Smooth muscle cell (in vitro differentiated cells): ENCODE data around the gene CBX2. TPM values are rescaled to one million over a fixed set of nuclear protein-coding genes. Genes with fewer than 3 reads are reported as not detected.

Source experiments
- DNase-seq: peaks from one replicate; lab custom pipeline; 2025; ENCODE audit not compliant: unreplicated experiment; lab: John Stamatoyannopoulos, UW
- H2AFZ ChIP-seq: fragments of 200-600 bp; sonication (generic); 2 replicates; pipeline ENCODE4 v1.6.0; 2016; ENCODE audit warnings: antibody characterized with exemption, low read depth, mild to moderate bottlenecking
- H3F3A ChIP-seq: fragments of 200-600 bp; sonication (generic); 2 replicates; pipeline ENCODE4 v1.6.0; 2017; ENCODE audit warnings: antibody characterized with exemption, low read depth
- H3K27ac ChIP-seq: fragments of 200-600 bp; sonication (generic); 2 replicates; pipeline ENCODE4 v1.5.1; 2016; ENCODE audit warnings: low read depth, mild to moderate bottlenecking
- H3K27me3 ChIP-seq: fragments of 200-600 bp; sonication (generic); 2 replicates; pipeline ENCODE4 v1.6.1; 2016; ENCODE audit warnings: low read depth, mild to moderate bottlenecking
- H3K36me3 ChIP-seq: fragments of 200-600 bp; sonication (generic); 2 replicates; pipeline ENCODE4 v1.5.1; 2016; ENCODE audit warnings: low read depth
- H3K4me1 ChIP-seq: fragments of 200-600 bp; sonication (generic); 2 replicates; pipeline ENCODE4 v1.5.1; 2016; ENCODE audit warnings: low read depth
- H3K4me2 ChIP-seq: fragments of 200-600 bp; sonication (generic); 2 replicates; pipeline ENCODE4 v1.6.0; 2016; ENCODE audit warnings: mild to moderate bottlenecking
- H3K4me3 ChIP-seq: fragments of 200-600 bp; sonication (generic); 2 replicates; pipeline ENCODE4 v1.5.1; 2016; ENCODE audit warnings: mild to moderate bottlenecking
- H3K79me2 ChIP-seq: fragments of 200-600 bp; sonication (generic); 2 replicates; pipeline ENCODE4 v1.6.0; 2016; ENCODE audit warnings: low read depth, mild to moderate bottlenecking
- H3K9ac ChIP-seq: fragments of 200-600 bp; sonication (generic); 2 replicates; pipeline ENCODE4 v1.6.0; 2016; ENCODE audit warnings: low read depth
- H3K9me3 ChIP-seq: fragments of 200-600 bp; sonication (generic); replicated peaks from 2 replicates; pipeline ENCODE4 v1.5.1; 2016; ENCODE audit warnings: low read depth
- H4K20me1 ChIP-seq: fragments of 200-600 bp; sonication (generic); 2 replicates; pipeline ENCODE4 v1.6.0; 2016; ENCODE audit warnings: low read depth
- WGBS: methylation state at CpG from one replicate; pipeline ENCODE4 v1.1.7; 2016; ENCODE audit warnings: low lambda C conversion rate; 5-methylcytosine and 5-hydroxymethylcytosine counted together
- polyA plus RNA-seq: library from polyadenylated mRNA; unstranded; fragments of >200 nt; fragmentation: Nextera tagmentation; extraction: Ambion mirVana; gene quantifications from 2 replicates; pipeline ENCODE4 v1.2.1, GENCODE V29; 2016
- total RNA-seq: library from RNA; depleted of rRNA; stranded (reverse); fragments of >200 nt; gene quantifications from 2 replicates; pipeline ENCODE4 v1.2.3, GENCODE V29; 2014
- TF ChIP-seq, protein P1 (sequence below): fragments of 200-600 bp; sonication (generic); IDR thresholded peaks from 2 replicates; pipeline ENCODE4 v1.5.1; 2017; ENCODE audit warnings: borderline replicate concordance, mild to moderate bottlenecking, antibody characterized with exemption; ENCODE audit not compliant: insufficient read depth, poor library complexity, severe bottlenecking

The CBX2 gene
- total and polyA plus RNA-seq, 2 experiments from 2014 or later, result 4.0 to 10.1 TPM

DNA sequence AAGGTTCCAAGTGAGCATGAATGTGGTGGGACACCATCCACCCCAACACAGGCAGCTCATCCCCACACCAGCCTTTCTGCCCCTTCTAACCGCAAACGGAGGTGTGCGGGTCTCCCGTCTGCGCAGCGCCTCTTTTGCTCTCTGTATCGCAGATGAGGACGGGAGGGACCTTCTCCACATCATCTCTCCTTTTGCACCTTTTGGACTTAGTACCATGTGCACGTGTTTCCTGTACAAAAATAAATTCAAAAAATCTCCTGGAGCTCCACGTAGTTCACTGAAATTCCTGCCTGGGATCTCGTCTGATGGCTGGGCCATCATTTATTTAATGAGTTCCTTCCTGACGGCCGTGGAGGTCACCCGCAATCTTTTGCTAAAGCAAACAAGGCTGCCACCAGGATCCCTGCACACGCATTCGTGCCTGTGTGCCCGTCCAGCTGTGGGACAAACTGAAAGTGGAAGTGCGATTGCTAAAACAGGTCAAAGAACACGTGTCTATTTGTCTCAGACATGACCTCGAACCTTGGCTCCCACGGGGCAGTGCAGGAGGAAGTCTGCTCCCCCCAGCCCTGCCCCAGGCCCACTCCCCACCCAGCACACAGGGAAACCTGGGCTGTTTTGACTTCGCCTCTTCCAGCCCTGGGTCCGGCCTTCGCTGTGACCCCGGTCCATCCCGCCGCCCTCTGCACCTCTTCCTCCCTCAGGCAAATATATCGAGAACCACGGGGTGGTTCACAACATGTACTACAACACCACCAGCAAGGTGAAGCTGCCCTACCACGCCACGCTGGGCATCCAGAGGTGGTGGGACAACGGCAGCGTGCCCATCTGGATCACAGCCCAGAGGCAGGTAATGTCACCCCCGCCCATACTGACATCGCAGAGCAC, 44.9 kb upstream of the CBX2 start:
- Histone ChIP-seq H3F3A (no peaks in the 10 kb centered on the region), H4K20me1 (no peaks in the 10 kb centered on the region), H3K9me3 (no peaks in the 10 kb centered on the region), H3K4me3 (no peak overlapping the region), H3K79me2 (no peaks in the 10 kb centered on the region), H3K27ac (no peak overlapping the region), H3K36me3 (no peaks in the 10 kb centered on the region), H3K27me3 (no peaks in the 10 kb centered on the region), H3K9ac (no peak overlapping the region), H2AFZ (no peak overlapping the region), H3K4me1 (no peaks in the 10 kb centered on the region), H3K4me2 (no peak overlapping the region)
- DNase-seq, result no peak
- WGBS, result 85% methylated on average over 35 of the region's 35 CpGs
- TF ChIP-seq, protein P1, sequence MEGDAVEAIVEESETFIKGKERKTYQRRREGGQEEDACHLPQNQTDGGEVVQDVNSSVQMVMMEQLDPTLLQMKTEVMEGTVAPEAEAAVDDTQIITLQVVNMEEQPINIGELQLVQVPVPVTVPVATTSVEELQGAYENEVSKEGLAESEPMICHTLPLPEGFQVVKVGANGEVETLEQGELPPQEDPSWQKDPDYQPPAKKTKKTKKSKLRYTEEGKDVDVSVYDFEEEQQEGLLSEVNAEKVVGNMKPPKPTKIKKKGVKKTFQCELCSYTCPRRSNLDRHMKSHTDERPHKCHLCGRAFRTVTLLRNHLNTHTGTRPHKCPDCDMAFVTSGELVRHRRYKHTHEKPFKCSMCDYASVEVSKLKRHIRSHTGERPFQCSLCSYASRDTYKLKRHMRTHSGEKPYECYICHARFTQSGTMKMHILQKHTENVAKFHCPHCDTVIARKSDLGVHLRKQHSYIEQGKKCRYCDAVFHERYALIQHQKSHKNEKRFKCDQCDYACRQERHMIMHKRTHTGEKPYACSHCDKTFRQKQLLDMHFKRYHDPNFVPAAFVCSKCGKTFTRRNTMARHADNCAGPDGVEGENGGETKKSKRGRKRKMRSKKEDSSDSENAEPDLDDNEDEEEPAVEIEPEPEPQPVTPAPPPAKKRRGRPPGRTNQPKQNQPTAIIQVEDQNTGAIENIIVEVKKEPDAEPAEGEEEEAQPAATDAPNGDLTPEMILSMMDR, result no peak

DNA sequence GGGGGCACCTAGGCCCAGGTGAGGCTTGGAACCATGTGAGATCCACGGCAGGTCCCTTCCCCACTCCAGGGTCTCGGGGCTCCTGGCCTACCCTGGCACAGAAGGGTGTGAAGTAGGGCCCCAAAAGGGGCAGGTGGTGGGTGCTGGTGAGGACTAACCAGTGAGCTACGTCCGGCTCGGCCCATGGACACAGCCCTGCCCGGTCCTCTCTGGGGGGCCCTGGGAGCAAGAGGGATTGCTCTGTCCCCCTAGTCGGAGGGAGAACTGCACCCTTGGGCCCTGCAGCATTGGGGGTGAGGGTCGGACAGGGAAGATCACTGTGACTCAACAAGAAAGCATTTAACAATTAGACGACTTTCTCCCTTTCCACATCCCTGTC, 44.3 kb upstream of the CBX2 start:
- H3K27me3 ChIP-seq, result no peaks in the 10 kb centered on the region
- H3K79me2 ChIP-seq, result no peaks in the 10 kb centered on the region
- no peak overlapping the region for H3K27ac ChIP-seq
- no peaks in the 10 kb centered on the region for H3K4me1 ChIP-seq
- H3K9ac ChIP-seq, result no peak overlapping the region
- no peak overlapping the region for H2AFZ ChIP-seq
- H3K4me2 ChIP-seq, result no peak overlapping the region
- TF ChIP-seq, protein P1, result no peak
- no peaks in the 10 kb centered on the region for H4K20me1 ChIP-seq
- WGBS, result 83% methylated on average over 9 of the region's 9 CpGs
- no peak overlapping the region for H3K4me3 ChIP-seq
- H3F3A ChIP-seq, result no peaks in the 10 kb centered on the region
- no peaks in the 10 kb centered on the region for H3K36me3 ChIP-seq
- DNase-seq, result no peak
- H3K9me3 ChIP-seq, result no peaks in the 10 kb centered on the region

DNA sequence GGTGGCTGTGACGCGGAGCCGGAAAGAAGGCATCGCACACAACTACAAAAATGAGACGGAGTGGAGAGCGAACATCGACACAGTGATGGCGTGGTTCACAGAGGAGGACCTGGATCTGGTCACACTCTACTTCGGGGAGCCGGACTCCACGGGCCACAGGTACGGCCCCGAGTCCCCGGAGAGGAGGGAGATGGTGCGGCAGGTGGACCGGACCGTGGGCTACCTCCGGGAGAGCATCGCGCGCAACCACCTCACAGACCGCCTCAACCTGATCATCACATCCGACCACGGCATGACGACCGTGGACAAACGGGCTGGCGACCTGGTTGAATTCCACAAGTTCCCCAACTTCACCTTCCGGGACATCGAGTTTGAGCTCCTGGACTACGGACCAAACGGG, 42.9 kb upstream of the CBX2 start:
- Histone ChIP-seq H3K4me3 (no peak overlapping the region), H3K9me3 (no peaks in the 10 kb centered on the region), H3F3A (no peaks in the 10 kb centered on the region), H3K4me2 (no peak overlapping the region), H4K20me1 (no peaks in the 10 kb centered on the region), H3K79me2 (no peaks in the 10 kb centered on the region), H3K27me3 (peaks cover 9% of the 10 kb centered on the region), H3K36me3 (no peaks in the 10 kb centered on the region), H3K9ac (no peak overlapping the region), H3K27ac (no peak overlapping the region), H3K4me1 (no peaks in the 10 kb centered on the region), H2AFZ (no peak overlapping the region)
- 95% methylated on average over 29 of the region's 32 CpGs for WGBS
- TF ChIP-seq, protein P1, result no peak
- no peak for DNase-seq
